KMS-11 (cell line): ENCODE results near the gene PCNT.

Experiments used
- H2AFZ ChIP-seq: fragments of 200-600 bp; sonication (generic); 2 replicates; pipeline ENCODE4 v1.6.1; 2016; ENCODE audit warnings: antibody characterized with exemption, mixed run types, low read depth
- H3K27ac ChIP-seq: fragments of 200-600 bp; sonication (generic); 2 replicates; pipeline ENCODE4 v1.6.1; 2016; ENCODE audit warnings: mild to moderate bottlenecking, mixed run types
- H3K27me3 ChIP-seq: fragments of 200-600 bp; sonication (generic); 2 replicates; pipeline ENCODE4 v1.6.1; 2017; ENCODE audit warnings: mild to moderate bottlenecking, low read depth, mixed run types, moderate library complexity; ENCODE audit not compliant: insufficient read depth
- H3K36me3 ChIP-seq: fragments of 200-600 bp; sonication (generic); 2 replicates; pipeline ENCODE4 v1.6.1; 2017; ENCODE audit warnings: mild to moderate bottlenecking, mixed run types; ENCODE audit not compliant: insufficient read depth
- H3K4me1 ChIP-seq: fragments of 200-600 bp; sonication (generic); 2 replicates; pipeline ENCODE4 v1.6.1; 2016; ENCODE audit warnings: mild to moderate bottlenecking, low read depth, mixed run types; ENCODE audit not compliant: poor library complexity, severe bottlenecking
- H3K4me2 ChIP-seq: fragments of 200-600 bp; sonication (generic); 2 replicates; pipeline ENCODE4 v1.7.0; 2016; ENCODE audit warnings: mild to moderate bottlenecking, mixed run types
- H3K4me3 ChIP-seq: fragments of 200-600 bp; sonication (generic); IDR thresholded peaks from 2 replicates; pipeline ENCODE4 v1.6.1; 2017; ENCODE audit warnings: low read depth, low read length, mixed read lengths; ENCODE audit not compliant: insufficient read depth
- H3K79me2 ChIP-seq: fragments of 200-600 bp; sonication (generic); 2 replicates; pipeline ENCODE4 v1.6.1; 2016; ENCODE audit warnings: low read depth, mixed run types; ENCODE audit not compliant: insufficient read depth
- H3K9ac ChIP-seq: fragments of 200-600 bp; sonication (generic); 2 replicates; pipeline ENCODE4 v1.6.1; 2016; ENCODE audit warnings: mild to moderate bottlenecking, mixed run types
- H4K20me1 ChIP-seq: fragments of 200-600 bp; sonication (generic); 2 replicates; pipeline ENCODE4 v1.6.1; 2016; ENCODE audit warnings: mild to moderate bottlenecking, mixed run types; ENCODE audit not compliant: insufficient read depth
- TF ChIP-seq, protein P1 (sequence below): fragments of 200-600 bp; sonication (generic); conservative IDR thresholded peaks from 2 replicates; pipeline ENCODE4 v1.6.1; 2017; ENCODE audit warnings: low read depth, mild to moderate bottlenecking, antibody characterized with exemption, low read length, moderate library complexity, mixed read lengths

PCNT gene

GRCh38 chr21:46388206-46388880 lies 64.4 kb downstream of the PCNT start:
- TF ChIP-seq, protein P1, sequence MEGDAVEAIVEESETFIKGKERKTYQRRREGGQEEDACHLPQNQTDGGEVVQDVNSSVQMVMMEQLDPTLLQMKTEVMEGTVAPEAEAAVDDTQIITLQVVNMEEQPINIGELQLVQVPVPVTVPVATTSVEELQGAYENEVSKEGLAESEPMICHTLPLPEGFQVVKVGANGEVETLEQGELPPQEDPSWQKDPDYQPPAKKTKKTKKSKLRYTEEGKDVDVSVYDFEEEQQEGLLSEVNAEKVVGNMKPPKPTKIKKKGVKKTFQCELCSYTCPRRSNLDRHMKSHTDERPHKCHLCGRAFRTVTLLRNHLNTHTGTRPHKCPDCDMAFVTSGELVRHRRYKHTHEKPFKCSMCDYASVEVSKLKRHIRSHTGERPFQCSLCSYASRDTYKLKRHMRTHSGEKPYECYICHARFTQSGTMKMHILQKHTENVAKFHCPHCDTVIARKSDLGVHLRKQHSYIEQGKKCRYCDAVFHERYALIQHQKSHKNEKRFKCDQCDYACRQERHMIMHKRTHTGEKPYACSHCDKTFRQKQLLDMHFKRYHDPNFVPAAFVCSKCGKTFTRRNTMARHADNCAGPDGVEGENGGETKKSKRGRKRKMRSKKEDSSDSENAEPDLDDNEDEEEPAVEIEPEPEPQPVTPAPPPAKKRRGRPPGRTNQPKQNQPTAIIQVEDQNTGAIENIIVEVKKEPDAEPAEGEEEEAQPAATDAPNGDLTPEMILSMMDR, result no peak
- no peak overlapping the region for H3K27ac ChIP-seq
- no peak overlapping the region for H2AFZ ChIP-seq
- H3K4me2 ChIP-seq, result no peak overlapping the region
- no peaks in the 10 kb centered on the region for H3K27me3 ChIP-seq
- H3K4me3 ChIP-seq, result no peak overlapping the region
- no peak overlapping the region for H3K9ac ChIP-seq
- no peaks in the 10 kb centered on the region for H4K20me1 ChIP-seq
- no peaks in the 10 kb centered on the region for H3K4me1 ChIP-seq
- H3K36me3 ChIP-seq, result no peaks in the 10 kb centered on the region; the same call in 1 of the 2 replicates
- peaks cover 15% of the 10 kb centered on the region; the same call in 1 of the 2 replicates for H3K79me2 ChIP-seq

- Histone ChIP-seq H3K9ac (no peak overlapping the region), H3K79me2 (peaks cover 11% of the 10 kb centered on the region; the same call in 1 of the 2 replicates), H4K20me1 (no peaks in the 10 kb centered on the region), H3K36me3 (no peaks in the 10 kb centered on the region; the same call in 1 of the 2 replicates), H2AFZ (no peak overlapping the region), H3K4me2 (no peak overlapping the region), H3K27me3 (no peaks in the 10 kb centered on the region), H3K27ac (no peak overlapping the region), H3K4me3 (no peak overlapping the region), H3K4me1 (no peaks in the 10 kb centered on the region)
- TF ChIP-seq, protein P1, result no peak
Measured at GRCh38 chr21:46388896-46389295, 64.9 kb downstream of the PCNT start.

DNA sequence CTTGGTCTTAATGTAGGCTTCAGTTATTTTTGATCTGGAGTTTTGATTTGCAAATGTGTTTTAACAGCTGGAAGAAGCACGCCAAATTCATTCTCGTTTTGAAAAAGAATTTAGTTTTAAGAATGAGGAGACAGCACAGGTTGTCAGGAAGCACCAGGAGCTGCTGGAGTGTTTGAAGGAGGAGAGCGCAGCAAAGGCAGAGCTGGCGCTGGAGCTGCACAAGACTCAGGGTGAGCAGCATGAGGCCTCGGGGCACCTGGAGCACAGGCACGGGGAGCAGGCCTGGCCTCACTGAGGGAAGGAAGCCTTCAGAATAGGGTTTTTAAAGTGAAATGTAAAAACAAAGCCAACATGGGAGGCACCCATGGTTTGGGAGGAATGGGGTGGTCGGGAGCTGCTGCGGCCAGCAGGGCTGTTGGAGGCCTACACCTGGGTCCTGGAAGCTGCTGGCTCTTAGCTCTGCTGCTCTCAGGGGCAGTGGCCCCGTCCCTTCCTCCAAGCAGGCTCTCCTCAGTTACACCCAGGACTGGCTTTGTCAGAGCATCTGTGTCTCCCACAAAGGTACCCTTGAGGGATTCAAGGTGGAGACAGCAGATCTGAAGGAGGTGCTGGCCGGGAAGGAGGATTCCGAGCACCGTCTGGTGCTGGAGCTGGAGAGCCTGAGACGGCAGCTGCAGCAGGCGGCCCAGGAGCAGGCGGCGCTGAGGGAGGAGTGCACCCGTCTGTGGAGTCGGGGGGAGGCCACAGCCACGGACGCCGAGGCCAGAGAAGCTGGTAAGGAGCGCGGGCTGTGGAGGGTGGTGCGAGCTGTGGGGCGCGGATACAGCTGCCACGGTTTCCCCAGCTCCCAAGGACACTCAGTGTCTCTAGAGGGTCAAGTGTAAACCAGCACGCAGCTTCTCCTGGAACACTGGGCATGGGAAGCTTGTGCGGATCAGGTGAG lies 66.9 kb downstream of the PCNT start:
- no peak overlapping the region for H3K4me2 ChIP-seq
- H3K27ac ChIP-seq, result no peak overlapping the region
- no peak overlapping the region for H3K4me3 ChIP-seq
- no peak overlapping the region for H2AFZ ChIP-seq
- no peaks in the 10 kb centered on the region for H3K4me1 ChIP-seq
- H3K79me2 ChIP-seq, result no peaks in the 10 kb centered on the region
- TF ChIP-seq, protein P1, result no peak
- H3K36me3 ChIP-seq, result no peaks in the 10 kb centered on the region; the same call in 1 of the 2 replicates
- H3K27me3 ChIP-seq, result no peaks in the 10 kb centered on the region
- H3K9ac ChIP-seq, result no peak overlapping the region
- H4K20me1 ChIP-seq, result no peaks in the 10 kb centered on the region

DNA sequence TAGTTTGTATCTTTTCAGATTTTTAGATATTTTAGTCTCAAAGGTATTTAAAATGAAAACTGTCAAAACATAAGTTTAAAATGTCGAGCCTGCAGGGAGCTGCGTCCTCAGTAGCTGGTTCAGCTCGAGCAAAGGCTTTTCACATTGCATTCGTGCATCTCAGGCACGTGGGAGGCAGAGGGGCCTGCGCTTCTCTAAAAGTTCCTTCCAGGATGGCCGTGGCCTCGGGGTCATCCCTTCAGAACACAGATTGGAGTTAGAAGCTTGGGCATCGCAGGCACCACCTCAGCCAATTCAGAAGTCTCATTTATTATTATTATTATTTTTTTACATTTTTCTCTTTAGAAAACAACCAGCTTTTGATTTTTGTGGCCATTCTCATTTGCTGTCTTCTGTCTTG lies 67.8 kb downstream of the PCNT start:
- Histone ChIP-seq H3K27me3 (no peaks in the 10 kb centered on the region), H3K36me3 (no peaks in the 10 kb centered on the region), H3K4me2 (no peak overlapping the region), H3K4me1 (no peaks in the 10 kb centered on the region), H3K27ac (no peak overlapping the region), H3K4me3 (no peak overlapping the region), H2AFZ (no peak overlapping the region), H3K9ac (no peak overlapping the region), H4K20me1 (no peaks in the 10 kb centered on the region), H3K79me2 (no peaks in the 10 kb centered on the region)
- TF ChIP-seq, protein P1, result no peak
